Ovary (tissue), 9 donors: ENCODE measurements around the gene AKAP9. TPM values are rescaled to one million over a fixed set of nuclear protein-coding genes. Genes with fewer than 3 reads are reported as not detected.
A peak's percentile ranks its signal among the peaks of the same experiment; 100 is the strongest.
"Not testable (repeated sequence)": the region's sequence is repeated elsewhere in the genome, so short reads cannot be mapped to it uniquely, and the experiment has no call there.

Experiments used
- DNase-seq, 5 donors: peaks; one replicate each; pipeline ENCODE4 v3.0.0-alpha.2; 2019 to 2020
- H3K27ac ChIP-seq, 2 donors: fragments of 200-600 bp; one replicate each; pipeline versions ENCODE4 v1.5.1 to v1.8.0; 2019 to 2022
- H3K27me3 ChIP-seq: fragments of 200-600 bp; one replicate; pipeline ENCODE4 v1.8.0; 2022
- H3K36me3 ChIP-seq: fragments of 200-600 bp; sonication (generic); one replicate; pipeline ENCODE4 v1.5.1; 2019
- H3K4me1 ChIP-seq: one replicate; pipeline ENCODE4 v1.8.1; 2013; ENCODE audit warnings: mild to moderate bottlenecking, moderate library complexity; ENCODE audit not compliant: insufficient read depth
- H3K4me3 ChIP-seq: fragments of 200-600 bp; sonication (generic); one replicate; pipeline ENCODE4 v1.5.1; 2017
- H3K9me3 ChIP-seq, 2 donors: fragments of 200-600 bp in 1 of 2; sonication (generic) in 1 of 2; one replicate each; pipeline versions ENCODE4 v1.5.1 to v1.8.1; 2013 to 2019; ENCODE audit warnings: mild to moderate bottlenecking in 1 of 2, moderate library complexity in 1 of 2
- EP300 ChIP-seq: sonication (generic); formaldehyde crosslinking; IDR thresholded peaks from one replicate; pipeline ENCODE4 v1.6.1; 2017; ENCODE audit warnings: antibody characterized with exemption
- POLR2A ChIP-seq: fragments of 450-650 bp; IDR thresholded peaks from one replicate; pipeline ENCODE4 v1.6.1; 2017; ENCODE audit warnings: antibody characterized with exemption, mild to moderate bottlenecking, moderate library complexity
- WGBS, 3 donors: extraction: QIAGEN DNeasy Blood & Tissue Kit in 1 of 3; methylation state at CpG; one replicate each; pipeline versions ENCODE4 v1.1.5 to v1.1.7; 2013 to 2017; 5-methylcytosine and 5-hydroxymethylcytosine counted together
- intact Hi-C, 4 donors: fragments of 100-400 bp; cut with DNase I; formaldehyde crosslinking; loops; one replicate each; pipeline versions ENCODE4 v1.11.0 to v1.15.1; 2022 to 2023
- polyA plus RNA-seq, 2 donors: library from polyadenylated mRNA; stranded (reverse); fragments of 200-250 nt in 1 of 2; fragments of 350-450 nt in 1 of 2; fragmentation: Illumina TruSeq in 1 of 2; extraction: RNeasy Lipid Tissue Mini Kit (QIAGEN cat#74804) in 1 of 2; gene quantifications; one replicate each; pipeline ENCODE4 v1.2.3, GENCODE V29; 2013 to 2014
- total RNA-seq, 7 donors: library from RNA; depleted of rRNA in 2 of 7; stranded (reverse); fragments of >200 nt in 2 of 7; fragmentation: NEBNext Ultra II Directional in 3 of 7; extraction: Animal tissue kit (Norgen Biotek cat#: 25700) in 3 of 7; gene quantifications; one replicate each; pipeline versions ENCODE4 v1.1.0 to v1.2.4, GENCODE V29; 2016 to 2023
- TF ChIP-seq, protein P1 (sequence below), 3 donors: fragments of 450-650 bp in 2 of 3; fragments of 200-600 bp in 1 of 3; IDR thresholded peaks; one replicate each; pipeline versions ENCODE4 v1.5.1 to v1.8.0; 2016 to 2022; ENCODE audit warnings: antibody characterized with exemption in 3 of 3, mild to moderate bottlenecking in 1 of 3
- donor health status: DM: no; HTN: no; CAD: no; lungs with moderate emphysema.
- donor health status: DM: no; HTN: no; CAD: no.
- donor health status: Bipolar disorder and iron deficiency.
- donor health status: DM: yes; HTN: yes; CAD: no.
- donor health status: DM: no; HTN: no; CAD: no.
- donor health status: DM: yes; HTN: yes; CAD: no.

AKAP9 gene
- total and polyA plus RNA-seq, 9 donors, result 22.1 to 92.8 (median 57.7) TPM

GRCh38 chr7:92013611-92014010, 72.9 kb downstream of the AKAP9 start:
- no peak overlapping the region for H3K27ac ChIP-seq
- H3K4me1 ChIP-seq, result peaks cover 1% of the 10 kb centered on the region
- H3K36me3 ChIP-seq, result no peaks in the 10 kb centered on the region
- no peaks in the 10 kb centered on the region for H3K9me3 ChIP-seq
- no peak for TF ChIP-seq EP300
- TF ChIP-seq, protein P1, sequence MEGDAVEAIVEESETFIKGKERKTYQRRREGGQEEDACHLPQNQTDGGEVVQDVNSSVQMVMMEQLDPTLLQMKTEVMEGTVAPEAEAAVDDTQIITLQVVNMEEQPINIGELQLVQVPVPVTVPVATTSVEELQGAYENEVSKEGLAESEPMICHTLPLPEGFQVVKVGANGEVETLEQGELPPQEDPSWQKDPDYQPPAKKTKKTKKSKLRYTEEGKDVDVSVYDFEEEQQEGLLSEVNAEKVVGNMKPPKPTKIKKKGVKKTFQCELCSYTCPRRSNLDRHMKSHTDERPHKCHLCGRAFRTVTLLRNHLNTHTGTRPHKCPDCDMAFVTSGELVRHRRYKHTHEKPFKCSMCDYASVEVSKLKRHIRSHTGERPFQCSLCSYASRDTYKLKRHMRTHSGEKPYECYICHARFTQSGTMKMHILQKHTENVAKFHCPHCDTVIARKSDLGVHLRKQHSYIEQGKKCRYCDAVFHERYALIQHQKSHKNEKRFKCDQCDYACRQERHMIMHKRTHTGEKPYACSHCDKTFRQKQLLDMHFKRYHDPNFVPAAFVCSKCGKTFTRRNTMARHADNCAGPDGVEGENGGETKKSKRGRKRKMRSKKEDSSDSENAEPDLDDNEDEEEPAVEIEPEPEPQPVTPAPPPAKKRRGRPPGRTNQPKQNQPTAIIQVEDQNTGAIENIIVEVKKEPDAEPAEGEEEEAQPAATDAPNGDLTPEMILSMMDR (IDR thresholded peaks at IDR 0.05), result no peak
- no peak for TF ChIP-seq POLR2A
- DNase-seq, result no peak
- H3K27me3 ChIP-seq, result no peaks in the 10 kb centered on the region
- intact Hi-C loops, result no loop called here
- H3K4me3 ChIP-seq, result no peak overlapping the region

DNA sequence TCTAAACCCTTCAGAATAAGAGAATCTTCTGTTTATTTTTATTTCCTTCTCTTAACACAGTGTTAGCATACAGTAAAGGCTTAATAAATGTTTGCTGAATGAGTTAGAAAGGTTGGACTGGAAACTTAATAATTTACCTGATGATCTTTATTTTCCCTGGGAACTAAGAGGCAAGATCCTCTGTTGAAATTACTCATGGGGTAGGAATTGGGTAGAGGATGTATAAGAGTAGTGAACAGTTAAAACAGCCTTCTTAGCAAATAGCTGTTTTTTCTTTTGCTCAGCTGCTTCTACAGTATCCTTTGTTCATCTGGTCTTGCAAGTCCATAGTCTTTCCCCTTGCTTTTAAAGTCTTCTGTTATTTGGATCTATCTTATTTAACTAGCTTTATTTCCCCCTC, 80.0 kb downstream of the AKAP9 start:
- intact Hi-C loops, result no loop called here

GRCh38 chr7:92025260-92025659, 84.6 kb downstream of the AKAP9 start:
- H3K4me3 ChIP-seq, result no peak overlapping the region
- TF ChIP-seq, protein P1 (IDR thresholded peaks at IDR 0.05), result no peak
- TF ChIP-seq POLR2A (no peak), EP300 (no peak)
- no peaks in the 10 kb centered on the region for H3K36me3 ChIP-seq
- DNase-seq, result no peak
- no peak overlapping the region for H3K27ac ChIP-seq
- intact Hi-C loops, result no loop called here
- H3K9me3 ChIP-seq, result peaks cover 0 to 6% of the 10 kb centered on the region in 2 donors
- no peaks in the 10 kb centered on the region for H3K27me3 ChIP-seq
- H3K4me1 ChIP-seq, result peaks cover 2% of the 10 kb centered on the region
- 17 to 27% (median 18%) methylated on average over 3 of the region's 3 CpGs for WGBS, 3 donors

More for the DNA sequence above, 80.0 kb downstream of the AKAP9 start:
- no peak overlapping the region for H3K27ac ChIP-seq
- no peaks in the 10 kb centered on the region for H3K27me3 ChIP-seq
- peaks cover 1% of the 10 kb centered on the region for H3K4me1 ChIP-seq
- H3K4me3 ChIP-seq, result no peak overlapping the region
- TF ChIP-seq POLR2A, result no peak
- TF ChIP-seq, protein P1 (IDR thresholded peaks at IDR 0.05), result no peak
- TF ChIP-seq EP300, result no peak
- DNase-seq, result no peak
- no peaks in the 10 kb centered on the region for H3K36me3 ChIP-seq
- H3K9me3 ChIP-seq, result no peaks in the 10 kb centered on the region

DNA sequence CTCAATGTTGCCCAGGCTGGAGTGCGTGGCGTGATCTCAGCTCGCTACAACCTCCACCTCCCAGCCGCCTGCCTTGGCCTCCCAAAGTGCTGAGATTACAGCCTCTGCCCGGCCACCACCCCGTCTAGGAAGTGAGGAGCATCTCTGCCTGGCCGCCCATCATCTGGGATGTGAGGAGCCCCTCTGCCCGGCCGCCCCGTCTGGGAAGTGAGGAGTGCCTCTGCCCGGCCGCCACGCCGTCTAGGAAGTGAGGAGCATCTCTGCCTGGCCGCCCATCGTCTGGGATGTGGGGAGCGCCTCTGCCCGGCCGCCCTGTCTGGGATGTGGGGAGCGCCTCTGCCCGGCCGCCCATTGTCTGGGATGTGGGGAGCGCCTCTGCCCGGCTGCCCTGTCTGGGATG, 86.0 kb downstream of the AKAP9 start:
- H3K27ac ChIP-seq, H3K36me3 ChIP-seq: not testable (repeated sequence)

DNA sequence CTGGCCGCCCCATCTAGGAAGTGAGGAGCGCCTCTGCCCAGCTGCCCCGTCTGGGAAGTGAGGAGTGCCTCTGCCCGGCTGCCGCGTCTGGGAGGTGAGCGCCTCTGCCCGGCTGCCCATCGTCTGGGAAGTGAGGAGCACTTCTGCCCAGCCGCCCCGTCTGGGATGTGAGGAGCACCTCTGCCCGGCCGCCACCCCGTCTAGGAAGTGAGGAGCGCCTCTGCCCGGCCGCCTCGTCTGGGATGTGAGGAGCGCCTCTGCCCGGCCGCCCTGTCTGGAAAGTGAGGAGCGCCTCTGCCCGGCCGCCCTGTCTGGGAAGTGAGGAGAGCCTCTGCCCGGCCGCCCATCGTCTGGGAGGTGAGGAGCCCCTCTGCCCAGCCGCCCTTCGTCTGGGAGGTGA, 86.5 kb downstream of the AKAP9 start:
- H3K27ac ChIP-seq, H3K27me3 ChIP-seq, intact Hi-C loops, H3K9me3 ChIP-seq, H3K36me3 ChIP-seq, H3K4me3 ChIP-seq, H3K4me1 ChIP-seq: not testable (repeated sequence)
- peak in 1 of 5 donors; percentile 31 for DNase-seq
- WGBS, 3 donors, result 98 to 99% (median 98%) methylated on average over 13 to 29 of the region's 29 CpGs

More for the DNA sequence above, 86.0 kb downstream of the AKAP9 start:
- H3K9me3 ChIP-seq, intact Hi-C loops, H3K4me1 ChIP-seq, H3K4me3 ChIP-seq, H3K27me3 ChIP-seq: not testable (repeated sequence)
- DNase-seq, result peak in 1 of 5 donors; percentile 20
- 98 to 99% (median 99%) methylated on average over 17 to 24 of the region's 24 CpGs for WGBS, 3 donors

DNA sequence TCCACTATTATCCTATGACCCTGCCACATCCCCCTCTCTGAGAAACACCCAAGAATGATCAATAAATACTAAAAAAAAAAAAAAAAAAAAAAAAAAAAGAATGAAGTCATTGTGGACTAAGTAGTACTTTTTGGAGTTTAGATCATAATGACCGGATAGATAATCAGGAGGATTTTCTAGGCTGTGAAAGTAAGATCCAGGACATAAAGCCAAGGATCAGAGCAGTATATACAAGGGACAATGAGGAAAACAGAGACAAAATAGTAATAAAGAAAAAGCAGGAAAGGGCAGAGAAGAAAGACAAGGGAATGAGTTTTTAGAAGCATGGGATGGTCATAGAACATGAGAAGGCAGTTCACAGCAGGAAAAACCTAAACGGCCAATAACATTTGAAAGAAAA, 87.6 kb downstream of the AKAP9 start:
- intact Hi-C loops, result no loop called here
- WGBS, 3 donors, result 91 to 98% (median 92%) methylated on average over 2 of the region's 2 CpGs
- Histone ChIP-seq H3K27ac (no peak overlapping the region), H3K36me3 (no peaks in the 10 kb centered on the region), H3K27me3 (no peaks in the 10 kb centered on the region), H3K4me3 (no peak overlapping the region), H3K9me3 (peaks cover 0 to 6% of the 10 kb centered on the region in 2 donors), H3K4me1 (peaks cover 2% of the 10 kb centered on the region)
- DNase-seq, result no peak
- TF ChIP-seq, protein P1 (IDR thresholded peaks at IDR 0.05), result no peak
